ENCODE measurements around the gene MRNIP. TPM values are rescaled to one million over a fixed set of nuclear protein-coding genes. Genes with fewer than 3 reads are reported as not detected.
A peak's percentile ranks its signal among the peaks of the same experiment; 100 is the strongest.

MRNIP gene
- total RNA-seq, 1 donor from 2014 or later = 60.2 TPM

- Mint-ChIP-seq H3K36me3 (ENCODE audit: unreplicated experiment) (peaks cover 4% of the 10 kb centered on the region), H3K9me3 (ENCODE audit: unreplicated experiment) (peaks cover 7% of the 10 kb centered on the region), H3K27me3 (ENCODE audit: unreplicated experiment) (peaks cover 2% of the 10 kb centered on the region), H3K4me1 (ENCODE audit: low read depth, unreplicated experiment) (peaks cover 4% of the 10 kb centered on the region), H3K4me3 (ENCODE audit: unreplicated experiment) (peak overlapping the region; percentile 84), H3K27ac (ENCODE audit: unreplicated experiment) (no peak overlapping the region)
- TF ChIP-seq, protein P1, sequence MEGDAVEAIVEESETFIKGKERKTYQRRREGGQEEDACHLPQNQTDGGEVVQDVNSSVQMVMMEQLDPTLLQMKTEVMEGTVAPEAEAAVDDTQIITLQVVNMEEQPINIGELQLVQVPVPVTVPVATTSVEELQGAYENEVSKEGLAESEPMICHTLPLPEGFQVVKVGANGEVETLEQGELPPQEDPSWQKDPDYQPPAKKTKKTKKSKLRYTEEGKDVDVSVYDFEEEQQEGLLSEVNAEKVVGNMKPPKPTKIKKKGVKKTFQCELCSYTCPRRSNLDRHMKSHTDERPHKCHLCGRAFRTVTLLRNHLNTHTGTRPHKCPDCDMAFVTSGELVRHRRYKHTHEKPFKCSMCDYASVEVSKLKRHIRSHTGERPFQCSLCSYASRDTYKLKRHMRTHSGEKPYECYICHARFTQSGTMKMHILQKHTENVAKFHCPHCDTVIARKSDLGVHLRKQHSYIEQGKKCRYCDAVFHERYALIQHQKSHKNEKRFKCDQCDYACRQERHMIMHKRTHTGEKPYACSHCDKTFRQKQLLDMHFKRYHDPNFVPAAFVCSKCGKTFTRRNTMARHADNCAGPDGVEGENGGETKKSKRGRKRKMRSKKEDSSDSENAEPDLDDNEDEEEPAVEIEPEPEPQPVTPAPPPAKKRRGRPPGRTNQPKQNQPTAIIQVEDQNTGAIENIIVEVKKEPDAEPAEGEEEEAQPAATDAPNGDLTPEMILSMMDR (IDR thresholded peaks at IDR 0.05; ENCODE audit: partially characterized antibody, unreplicated experiment) = no peak
- DNase-seq = no peak
Measured at GRCh38 chr5:179803651-179804554, 54.7 kb downstream of the MRNIP start.

DNA sequence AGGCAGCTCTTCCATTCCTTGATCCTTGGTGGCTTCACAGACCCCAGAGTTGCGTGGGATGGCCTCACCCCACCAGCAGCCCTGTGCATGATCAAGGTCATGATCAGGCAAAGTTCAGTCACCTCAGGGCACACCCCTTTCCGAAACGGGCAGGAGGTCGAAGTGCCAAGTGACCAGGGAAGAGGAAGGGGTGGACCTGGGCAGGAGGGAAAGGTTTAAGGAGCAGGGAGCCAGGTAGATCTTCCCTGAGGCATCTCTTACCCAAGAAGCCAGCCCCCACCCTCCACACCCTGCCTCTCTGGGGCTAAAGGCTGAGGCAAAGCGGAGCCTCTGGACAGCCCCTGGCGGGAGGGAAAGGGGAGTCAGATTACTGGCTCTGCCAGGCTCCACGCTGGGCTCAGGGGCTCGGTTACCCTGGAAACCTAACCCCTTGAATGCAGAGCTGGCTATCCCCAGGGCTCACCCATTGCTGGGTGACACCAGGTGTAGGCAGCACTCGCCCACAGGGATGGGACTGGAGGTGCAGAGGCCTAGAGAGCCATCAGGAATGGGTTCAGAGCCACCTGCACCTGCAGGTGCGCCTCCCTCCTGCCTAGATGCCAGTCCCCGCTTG lies 55.6 kb downstream of the MRNIP start:
- Mint-ChIP-seq H3K27me3 (ENCODE audit: unreplicated experiment) (peaks cover 2% of the 10 kb centered on the region), H3K27ac (ENCODE audit: unreplicated experiment) (no peak overlapping the region), H3K36me3 (ENCODE audit: unreplicated experiment) (peaks cover 4% of the 10 kb centered on the region), H3K9me3 (ENCODE audit: unreplicated experiment) (peaks cover 7% of the 10 kb centered on the region), H3K4me3 (ENCODE audit: unreplicated experiment) (no peak overlapping the region), H3K4me1 (ENCODE audit: low read depth, unreplicated experiment) (peaks cover 4% of the 10 kb centered on the region)
- TF ChIP-seq, protein P1 (IDR thresholded peaks at IDR 0.05; ENCODE audit: partially characterized antibody, unreplicated experiment) = no peak
- no peak for DNase-seq

GRCh38 chr5:179802207-179802883 lies 56.3 kb downstream of the MRNIP start:
- Mint-ChIP-seq H3K4me3 (ENCODE audit: unreplicated experiment) (no peak overlapping the region), H3K27me3 (ENCODE audit: unreplicated experiment) (peaks cover 4% of the 10 kb centered on the region), H3K36me3 (ENCODE audit: unreplicated experiment) (peaks cover 4% of the 10 kb centered on the region), H3K4me1 (ENCODE audit: low read depth, unreplicated experiment) (peaks cover 4% of the 10 kb centered on the region), H3K9me3 (ENCODE audit: unreplicated experiment) (peaks cover 6% of the 10 kb centered on the region), H3K27ac (ENCODE audit: unreplicated experiment) (no peak overlapping the region)
- TF ChIP-seq, protein P1 (IDR thresholded peaks at IDR 0.05; ENCODE audit: partially characterized antibody, unreplicated experiment) = no peak
- no peak for DNase-seq

- Mint-ChIP-seq H3K27me3 (ENCODE audit: unreplicated experiment) (peaks cover 10% of the 10 kb centered on the region), H3K4me3 (ENCODE audit: unreplicated experiment) (no peak overlapping the region), H3K9me3 (ENCODE audit: unreplicated experiment) (peaks cover 7% of the 10 kb centered on the region), H3K27ac (ENCODE audit: unreplicated experiment) (no peak overlapping the region), H3K36me3 (ENCODE audit: unreplicated experiment) (peaks cover 9% of the 10 kb centered on the region), H3K4me1 (ENCODE audit: low read depth, unreplicated experiment) (peaks cover 4% of the 10 kb centered on the region)
- peak; percentile 77 for DNase-seq
- TF ChIP-seq, protein P1 (IDR thresholded peaks at IDR 0.05; ENCODE audit: partially characterized antibody, unreplicated experiment) = peak; percentile 59
Measured at GRCh38 chr5:179801304-179802206, 57.1 kb downstream of the MRNIP start.
